DOHH2 (cell line): Measurements from ENCODE around the gene C6orf89.

ENCODE experiments used
- H3F3A ChIP-seq: fragments of 200-600 bp; sonication (generic), shearing (Covaris generic); 2 replicates; pipeline ENCODE4 v1.6.0; 2016; ENCODE audit warnings: antibody characterized with exemption, mild to moderate bottlenecking; ENCODE audit not compliant: control insufficient read depth, insufficient read depth
- H3K27ac ChIP-seq: fragments of 200-600 bp; sonication (generic); 2 replicates; pipeline ENCODE4 v1.5.1; 2014; ENCODE audit warnings: low read depth, mild to moderate bottlenecking, low read length, moderate library complexity
- H3K27me3 ChIP-seq: fragments of 200-600 bp; sonication (generic); 2 replicates; pipeline ENCODE4 v1.6.1; 2014; ENCODE audit warnings: mild to moderate bottlenecking, low read length, mixed read lengths; ENCODE audit not compliant: control insufficient read depth
- H3K36me3 ChIP-seq: fragments of 200-600 bp; sonication (generic); 2 replicates; pipeline ENCODE4 v1.6.1; 2014; ENCODE audit warnings: mild to moderate bottlenecking, low read length, moderate library complexity, mixed read lengths; ENCODE audit not compliant: control insufficient read depth
- H3K4me1 ChIP-seq: fragments of 200-600 bp; sonication (generic); 2 replicates; pipeline ENCODE4 v1.6.1; 2014; ENCODE audit warnings: mild to moderate bottlenecking, low read length, mixed read lengths; ENCODE audit not compliant: control insufficient read depth
- H3K4me2 ChIP-seq: fragments of 200-600 bp; sonication (generic); 2 replicates; pipeline ENCODE4 v1.6.0; 2014; ENCODE audit warnings: mild to moderate bottlenecking, low read length, moderate library complexity
- H3K4me3 ChIP-seq: fragments of 200-600 bp; sonication (generic); 2 replicates; pipeline ENCODE4 v1.5.1; 2014; ENCODE audit warnings: mild to moderate bottlenecking, low read length, mixed read lengths
- H3K79me2 ChIP-seq: fragments of 200-600 bp; sonication (generic); 2 replicates; pipeline ENCODE4 v1.6.1; 2014; ENCODE audit warnings: mild to moderate bottlenecking, low read length, mixed read lengths; ENCODE audit not compliant: control insufficient read depth
- H3K9me2 ChIP-seq: fragments of 200-600 bp; sonication (generic); replicated peaks from 2 replicates; pipeline ENCODE4 v1.6.1; 2014; ENCODE audit warnings: mild to moderate bottlenecking, low read length, mixed read lengths; ENCODE audit not compliant: control insufficient read depth
- H3K9me3 ChIP-seq: fragments of 200-600 bp; sonication (generic); 2 replicates; pipeline ENCODE4 v1.6.1; 2014; ENCODE audit warnings: antibody characterized with exemption, low read length, mixed read lengths; ENCODE audit not compliant: control insufficient read depth, insufficient read depth
- H4K20me1 ChIP-seq: fragments of 200-600 bp; sonication (generic); 2 replicates; pipeline ENCODE4 v1.6.0; 2014; ENCODE audit warnings: low read depth, mild to moderate bottlenecking, antibody characterized with exemption, low read length, moderate library complexity; ENCODE audit not compliant: control insufficient read depth, insufficient read depth
- EZH2phosphoT487 ChIP-seq: fragments of 200-600 bp; sonication (generic); IDR thresholded peaks from 2 replicates; pipeline ENCODE4 v1.6.1; 2017; ENCODE audit warnings: borderline replicate concordance, mild to moderate bottlenecking, antibody characterized with exemption, low read length, moderate library complexity, mixed read lengths
- TF ChIP-seq, protein P1 (sequence below): fragments of 200-600 bp; sonication (generic); IDR thresholded peaks from one replicate; pipeline ENCODE4 v1.5.1; 2014; ENCODE audit warnings: antibody characterized with exemption, mild to moderate bottlenecking, low read depth, low read length; ENCODE audit not compliant: poor library complexity, severe bottlenecking

Gene C6orf89

DNA sequence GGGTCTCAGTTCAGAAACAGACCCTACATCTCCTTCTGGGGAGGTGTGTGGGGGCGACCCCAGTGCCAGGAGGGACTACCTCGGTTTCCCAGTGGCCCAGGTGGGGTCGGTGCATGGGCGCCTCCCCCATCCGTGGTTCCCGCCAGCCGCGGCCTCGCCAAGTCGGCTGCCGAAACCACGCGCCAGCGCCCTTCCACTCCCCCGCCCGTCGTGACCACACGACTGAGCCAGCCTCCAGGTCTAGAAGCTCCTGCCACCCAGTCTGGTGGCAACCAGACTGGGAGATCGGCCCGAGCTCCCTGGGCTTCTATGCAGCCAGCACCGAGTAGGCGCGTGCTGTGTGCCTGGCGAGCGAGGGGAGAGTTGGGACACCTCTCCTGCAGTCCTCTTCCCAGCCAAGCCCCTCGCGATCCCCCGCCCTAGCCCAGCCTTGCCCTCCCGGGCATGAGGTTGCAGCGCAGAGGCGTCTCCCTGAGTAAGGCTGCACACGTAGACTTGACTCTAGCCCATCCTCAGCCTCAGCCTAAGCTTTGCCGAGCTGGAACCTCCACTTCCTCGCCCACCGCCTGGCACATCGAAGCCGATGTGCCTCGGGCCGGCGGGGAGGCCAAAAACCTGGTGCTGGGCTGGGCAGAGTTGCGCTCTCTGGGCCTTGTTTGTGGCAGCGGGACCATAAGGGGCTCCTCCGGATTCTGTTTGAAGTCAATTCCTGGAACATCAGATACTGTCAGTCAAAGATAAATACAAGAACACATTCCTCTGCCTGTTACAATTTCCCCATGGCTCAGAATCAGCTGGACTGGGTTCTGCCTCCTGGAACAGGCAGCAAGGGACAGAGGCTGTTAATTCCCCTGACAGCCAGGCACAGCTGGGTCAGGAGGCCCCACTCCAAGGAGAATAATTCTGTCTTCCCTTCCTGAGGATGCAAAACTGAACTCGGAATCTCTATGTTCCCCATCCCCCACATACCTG is 45.0 kb upstream of the C6orf89 start:
- H3F3A ChIP-seq, result no peaks in the 10 kb centered on the region
- H3K9me2 ChIP-seq, result no peaks in the 10 kb centered on the region
- no peak overlapping the region for H3K27ac ChIP-seq
- no peaks in the 10 kb centered on the region for H4K20me1 ChIP-seq
- TF ChIP-seq, protein P1, sequence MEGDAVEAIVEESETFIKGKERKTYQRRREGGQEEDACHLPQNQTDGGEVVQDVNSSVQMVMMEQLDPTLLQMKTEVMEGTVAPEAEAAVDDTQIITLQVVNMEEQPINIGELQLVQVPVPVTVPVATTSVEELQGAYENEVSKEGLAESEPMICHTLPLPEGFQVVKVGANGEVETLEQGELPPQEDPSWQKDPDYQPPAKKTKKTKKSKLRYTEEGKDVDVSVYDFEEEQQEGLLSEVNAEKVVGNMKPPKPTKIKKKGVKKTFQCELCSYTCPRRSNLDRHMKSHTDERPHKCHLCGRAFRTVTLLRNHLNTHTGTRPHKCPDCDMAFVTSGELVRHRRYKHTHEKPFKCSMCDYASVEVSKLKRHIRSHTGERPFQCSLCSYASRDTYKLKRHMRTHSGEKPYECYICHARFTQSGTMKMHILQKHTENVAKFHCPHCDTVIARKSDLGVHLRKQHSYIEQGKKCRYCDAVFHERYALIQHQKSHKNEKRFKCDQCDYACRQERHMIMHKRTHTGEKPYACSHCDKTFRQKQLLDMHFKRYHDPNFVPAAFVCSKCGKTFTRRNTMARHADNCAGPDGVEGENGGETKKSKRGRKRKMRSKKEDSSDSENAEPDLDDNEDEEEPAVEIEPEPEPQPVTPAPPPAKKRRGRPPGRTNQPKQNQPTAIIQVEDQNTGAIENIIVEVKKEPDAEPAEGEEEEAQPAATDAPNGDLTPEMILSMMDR, result no peak
- TF ChIP-seq EZH2phosphoT487, result no peak
- H3K4me3 ChIP-seq, result peak overlapping the region; percentile 48
- no peaks in the 10 kb centered on the region for H3K9me3 ChIP-seq
- peaks cover 4% of the 10 kb centered on the region; the same call in 1 of the 2 replicates for H3K4me1 ChIP-seq
- peak overlapping the region; percentile 65 for H3K4me2 ChIP-seq
- H3K27me3 ChIP-seq, result peaks cover 42% of the 10 kb centered on the region
- no peaks in the 10 kb centered on the region for H3K36me3 ChIP-seq
- H3K79me2 ChIP-seq, result no peaks in the 10 kb centered on the region

DNA sequence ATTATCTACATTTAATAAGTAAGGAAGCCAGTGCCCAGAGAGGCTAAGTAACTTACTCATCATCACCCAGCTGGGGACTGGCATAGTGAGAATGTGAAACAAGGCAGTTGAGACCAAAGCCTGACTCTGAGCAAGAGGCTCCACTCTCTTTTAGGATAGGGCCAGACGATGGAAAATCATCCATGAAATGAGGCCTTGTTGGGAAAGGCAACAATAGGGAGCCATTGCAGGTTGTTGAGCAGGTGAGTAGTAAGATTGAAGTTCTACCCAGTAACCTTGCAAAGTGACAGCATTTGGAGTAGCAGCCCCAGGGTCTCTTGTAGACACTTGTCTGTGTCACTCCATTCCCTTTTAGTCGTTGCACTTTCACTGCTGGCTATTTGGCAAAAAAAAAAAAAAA is 44.0 kb upstream of the C6orf89 start:
- no peaks in the 10 kb centered on the region for H3K36me3 ChIP-seq
- no peak overlapping the region for H3K4me2 ChIP-seq
- H3K79me2 ChIP-seq, result no peaks in the 10 kb centered on the region
- peaks cover 41% of the 10 kb centered on the region for H3K27me3 ChIP-seq
- no peaks in the 10 kb centered on the region for H3K9me3 ChIP-seq
- no peak overlapping the region for H3K27ac ChIP-seq
- H3F3A ChIP-seq, result no peaks in the 10 kb centered on the region
- no peaks in the 10 kb centered on the region for H4K20me1 ChIP-seq
- peaks cover 4% of the 10 kb centered on the region; the same call in 1 of the 2 replicates for H3K4me1 ChIP-seq
- no peak overlapping the region for H3K4me3 ChIP-seq
- TF ChIP-seq, protein P1, result no peak
- no peak for TF ChIP-seq EZH2phosphoT487
- no peaks in the 10 kb centered on the region for H3K9me2 ChIP-seq

DNA sequence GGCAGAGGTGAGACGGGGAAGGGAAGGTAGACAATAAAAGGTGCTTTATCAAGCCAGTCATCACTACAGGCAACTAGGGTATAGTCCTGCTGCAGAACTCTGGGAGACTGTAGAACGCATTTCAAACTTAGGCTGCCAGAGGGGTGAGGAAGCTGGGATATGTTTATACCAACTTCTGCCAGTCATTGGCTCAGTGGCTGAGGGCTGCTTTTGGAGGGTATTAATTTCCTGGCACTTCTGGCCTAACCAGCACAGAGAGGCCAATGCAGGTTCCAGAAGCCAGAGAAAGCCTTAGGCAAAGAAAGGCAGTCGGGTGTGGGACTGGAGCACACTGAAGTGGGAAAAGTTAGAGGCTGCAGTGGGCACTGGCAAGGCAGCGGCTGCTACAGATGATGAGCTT is 42.6 kb upstream of the C6orf89 start:
- Histone ChIP-seq H3K9me3 (no peaks in the 10 kb centered on the region), H3K4me2 (no peak overlapping the region), H3K4me3 (no peak overlapping the region), H3K36me3 (no peaks in the 10 kb centered on the region), H3F3A (no peaks in the 10 kb centered on the region), H3K4me1 (peaks cover 4% of the 10 kb centered on the region; the same call in 1 of the 2 replicates), H3K27me3 (peaks cover 29% of the 10 kb centered on the region), H4K20me1 (no peaks in the 10 kb centered on the region), H3K9me2 (no peaks in the 10 kb centered on the region), H3K79me2 (no peaks in the 10 kb centered on the region), H3K27ac (no peak overlapping the region)
- TF ChIP-seq EZH2phosphoT487, result no peak
- TF ChIP-seq, protein P1, result no peak
